Right atrium auricular region (tissue), 2 donors: ENCODE data around the gene ABCA4. TPM values are rescaled to one million over a fixed set of nuclear protein-coding genes. Genes with fewer than 3 reads are reported as not detected.

Source experiments
- DNase-seq: peaks from one replicate; pipeline ENCODE4 v3.0.0-alpha.2; 2019; ENCODE audit warnings: low spot score
- H3K27ac ChIP-seq, 2 donors: fragments of 200-600 bp; sonication (generic); 1 replicate in 1 of 2; 2 replicates in 1 of 2; pipeline ENCODE4 v1.5.1; 2016 to 2019
- H3K27me3 ChIP-seq, 2 donors: fragments of 200-600 bp; sonication (generic); one replicate each; pipeline versions ENCODE4 v1.5.1 to v1.6.0; 2017 to 2019
- H3K36me3 ChIP-seq: fragments of 200-600 bp; sonication (generic); one replicate; pipeline ENCODE4 v1.5.1; 2016
- H3K4me1 ChIP-seq, 2 donors: fragments of 200-600 bp; sonication (generic); one replicate each; pipeline versions ENCODE4 v1.5.1 to v1.6.0; 2017 to 2019
- H3K4me3 ChIP-seq, 2 donors: fragments of 200-600 bp; sonication (generic); 1 replicate in 1 of 2; 2 replicates in 1 of 2; pipeline ENCODE4 v1.5.1; 2017 to 2019; ENCODE audit warnings: mild to moderate bottlenecking in 1 of 2, moderate library complexity in 1 of 2
- H3K9me3 ChIP-seq, 2 donors: fragments of 200-600 bp; sonication (generic); one replicate each; pipeline ENCODE4 v1.5.1; 2019
- total RNA-seq, 2 donors: library from RNA; depleted of rRNA; stranded (reverse); fragments of >200 nt; gene quantifications; one replicate each; pipeline ENCODE4 v1.1.0, GENCODE V29; 2016
- TF ChIP-seq, protein P1 (sequence below), 2 donors: fragments of 200-600 bp; sonication (generic); IDR thresholded peaks; one replicate each; pipeline ENCODE4 v1.5.1; 2019; ENCODE audit warnings: antibody characterized with exemption in 2 of 2

ABCA4 gene
- total RNA-seq, 2 donors from 2014 or later: 0.51 TPM; not detected in 1

DNA sequence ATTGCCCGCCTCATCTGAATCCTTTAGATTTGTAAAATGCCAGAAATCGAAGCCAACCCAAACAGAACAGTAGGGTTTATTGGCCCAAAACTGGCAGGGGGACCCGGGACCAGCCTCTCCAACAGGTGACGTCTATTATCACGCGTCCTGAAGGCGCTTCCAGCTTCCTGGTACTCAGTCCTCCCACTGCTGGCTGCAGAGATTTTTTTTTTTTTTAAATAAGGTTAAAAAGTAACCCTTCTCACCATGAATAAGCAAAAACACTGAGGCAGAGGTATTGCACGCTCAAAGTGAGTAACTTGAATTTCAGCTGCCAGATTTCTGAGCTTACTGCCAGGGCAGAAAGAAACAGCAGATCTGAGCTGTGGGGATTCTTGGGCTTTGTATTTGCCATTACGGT is 157.4 kb downstream of the ABCA4 start:
- DNase-seq: no peak
- H3K9me3 ChIP-seq: no peaks in the 10 kb centered on the region
- no peak overlapping the region for H3K27ac ChIP-seq
- H3K36me3 ChIP-seq: no peaks in the 10 kb centered on the region
- no peaks in the 10 kb centered on the region for H3K27me3 ChIP-seq
- H3K4me3 ChIP-seq: no peak overlapping the region
- H3K4me1 ChIP-seq: peaks cover 0 to 4% of the 10 kb centered on the region in 2 donors
- TF ChIP-seq, protein P1, sequence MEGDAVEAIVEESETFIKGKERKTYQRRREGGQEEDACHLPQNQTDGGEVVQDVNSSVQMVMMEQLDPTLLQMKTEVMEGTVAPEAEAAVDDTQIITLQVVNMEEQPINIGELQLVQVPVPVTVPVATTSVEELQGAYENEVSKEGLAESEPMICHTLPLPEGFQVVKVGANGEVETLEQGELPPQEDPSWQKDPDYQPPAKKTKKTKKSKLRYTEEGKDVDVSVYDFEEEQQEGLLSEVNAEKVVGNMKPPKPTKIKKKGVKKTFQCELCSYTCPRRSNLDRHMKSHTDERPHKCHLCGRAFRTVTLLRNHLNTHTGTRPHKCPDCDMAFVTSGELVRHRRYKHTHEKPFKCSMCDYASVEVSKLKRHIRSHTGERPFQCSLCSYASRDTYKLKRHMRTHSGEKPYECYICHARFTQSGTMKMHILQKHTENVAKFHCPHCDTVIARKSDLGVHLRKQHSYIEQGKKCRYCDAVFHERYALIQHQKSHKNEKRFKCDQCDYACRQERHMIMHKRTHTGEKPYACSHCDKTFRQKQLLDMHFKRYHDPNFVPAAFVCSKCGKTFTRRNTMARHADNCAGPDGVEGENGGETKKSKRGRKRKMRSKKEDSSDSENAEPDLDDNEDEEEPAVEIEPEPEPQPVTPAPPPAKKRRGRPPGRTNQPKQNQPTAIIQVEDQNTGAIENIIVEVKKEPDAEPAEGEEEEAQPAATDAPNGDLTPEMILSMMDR (IDR thresholded peaks at IDR 0.05): no peak

DNA sequence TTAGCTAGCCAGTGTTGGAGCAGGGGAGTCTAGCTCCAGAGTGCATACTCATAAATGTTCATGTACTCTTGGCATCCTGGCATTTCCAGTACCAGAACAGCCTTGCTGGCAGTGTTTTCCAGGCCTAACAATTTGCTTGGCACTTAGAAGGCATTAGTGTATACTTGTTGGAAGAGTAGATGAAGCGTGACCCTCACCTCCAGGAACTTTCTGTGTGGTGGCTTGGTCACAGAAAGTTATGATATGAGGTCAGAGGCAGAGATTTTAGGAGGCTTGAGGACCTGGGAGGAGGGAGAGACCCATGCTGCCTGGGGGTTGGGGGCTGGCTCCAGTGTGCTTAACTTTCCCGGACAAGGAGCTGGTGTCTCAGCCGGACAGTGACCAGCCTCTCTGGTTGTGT is 159.0 kb downstream of the ABCA4 start:
- Histone ChIP-seq H3K27me3 (no peaks in the 10 kb centered on the region), H3K36me3 (no peaks in the 10 kb centered on the region), H3K27ac (no peak overlapping the region), H3K4me1 (no peaks in the 10 kb centered on the region), H3K4me3 (no peak overlapping the region), H3K9me3 (no peaks in the 10 kb centered on the region)
- DNase-seq: no peak
- TF ChIP-seq, protein P1 (IDR thresholded peaks at IDR 0.05): no peak

DNA sequence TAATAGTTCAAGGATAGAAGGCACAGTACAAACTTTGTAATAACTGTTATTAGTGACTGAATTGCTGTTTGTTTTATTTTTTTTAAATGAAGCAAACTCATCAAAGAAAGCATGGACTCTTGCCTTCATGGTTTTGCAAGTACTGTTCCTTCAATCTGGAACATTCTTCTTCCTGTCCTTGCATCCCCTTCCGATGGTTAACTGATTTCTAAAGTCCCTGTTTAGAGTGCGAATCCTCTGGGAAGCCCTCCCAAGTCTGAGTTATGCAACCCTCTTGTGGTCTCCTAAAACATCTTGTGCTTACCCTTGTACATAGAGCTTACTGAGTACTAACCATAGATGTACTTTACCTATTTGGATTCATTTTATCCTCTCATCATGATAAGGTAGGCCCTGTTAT is 159.5 kb downstream of the ABCA4 start:
- Histone ChIP-seq H3K4me3 (no peak overlapping the region), H3K9me3 (peaks cover 0 to 3% of the 10 kb centered on the region in 2 donors), H3K4me1 (no peaks in the 10 kb centered on the region), H3K36me3 (no peaks in the 10 kb centered on the region), H3K27me3 (no peaks in the 10 kb centered on the region), H3K27ac (no peak overlapping the region)
- no peak for DNase-seq
- TF ChIP-seq, protein P1 (IDR thresholded peaks at IDR 0.05): no peak

DNA sequence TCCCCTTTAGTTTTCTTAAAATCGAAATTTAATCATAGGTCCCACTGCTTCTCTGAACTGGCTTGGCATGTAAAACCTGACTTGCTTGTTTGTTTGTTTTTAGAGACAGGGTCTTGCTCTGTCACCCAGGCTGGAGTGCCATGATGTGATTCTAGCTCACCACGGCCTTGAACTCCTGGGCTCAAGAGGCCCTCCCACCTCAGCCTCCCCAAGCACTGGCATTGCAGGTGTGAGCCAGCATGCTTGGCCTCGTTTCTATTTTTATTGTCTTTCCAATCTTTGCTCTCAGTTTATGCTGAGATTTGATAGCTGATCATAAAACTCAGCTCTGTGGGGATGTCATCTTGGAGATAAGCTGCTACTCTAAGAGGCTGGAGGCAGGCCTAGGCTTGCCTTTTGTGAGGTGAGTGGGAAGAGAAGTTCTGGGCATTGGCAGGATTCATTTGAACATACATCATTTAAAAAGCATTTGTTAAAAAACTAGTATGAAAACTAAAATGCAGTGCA is 160.3 kb downstream of the ABCA4 start:
- Histone ChIP-seq H3K27ac (no peak overlapping the region), H3K4me3 (no peak overlapping the region), H3K36me3 (no peaks in the 10 kb centered on the region), H3K4me1 (no peaks in the 10 kb centered on the region), H3K9me3 (peaks cover 0 to 9% of the 10 kb centered on the region in 2 donors), H3K27me3 (no peaks in the 10 kb centered on the region)
- no peak for DNase-seq
- TF ChIP-seq, protein P1 (IDR thresholded peaks at IDR 0.05): no peak

DNA sequence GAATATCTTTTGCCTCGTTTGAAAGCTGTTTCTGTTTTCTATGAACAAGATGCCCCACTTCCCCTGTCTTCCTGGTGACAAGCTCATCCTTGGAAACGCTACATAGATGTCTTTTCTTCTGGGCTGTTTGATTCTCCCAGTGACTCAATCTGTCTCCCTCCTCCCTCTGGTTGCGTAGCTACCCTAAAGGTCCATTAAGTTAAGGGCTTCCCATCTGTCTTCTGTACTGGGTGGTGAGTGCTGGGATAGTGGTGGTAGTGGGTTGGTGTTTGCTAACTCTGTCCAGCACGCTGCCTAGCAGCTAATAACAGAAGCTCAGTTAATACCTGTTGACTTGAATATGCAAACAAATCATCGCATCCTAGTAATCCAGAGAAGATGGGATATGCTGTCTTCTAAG is 161.5 kb downstream of the ABCA4 start:
- DNase-seq: no peak
- TF ChIP-seq, protein P1 (IDR thresholded peaks at IDR 0.05): no peak
- no peaks in the 10 kb centered on the region for H3K27me3 ChIP-seq
- no peak overlapping the region for H3K4me3 ChIP-seq
- no peaks in the 10 kb centered on the region for H3K4me1 ChIP-seq
- H3K36me3 ChIP-seq: no peaks in the 10 kb centered on the region
- H3K9me3 ChIP-seq: peaks cover 0 to 21% of the 10 kb centered on the region in 2 donors
- H3K27ac ChIP-seq: no peak overlapping the region

DNA sequence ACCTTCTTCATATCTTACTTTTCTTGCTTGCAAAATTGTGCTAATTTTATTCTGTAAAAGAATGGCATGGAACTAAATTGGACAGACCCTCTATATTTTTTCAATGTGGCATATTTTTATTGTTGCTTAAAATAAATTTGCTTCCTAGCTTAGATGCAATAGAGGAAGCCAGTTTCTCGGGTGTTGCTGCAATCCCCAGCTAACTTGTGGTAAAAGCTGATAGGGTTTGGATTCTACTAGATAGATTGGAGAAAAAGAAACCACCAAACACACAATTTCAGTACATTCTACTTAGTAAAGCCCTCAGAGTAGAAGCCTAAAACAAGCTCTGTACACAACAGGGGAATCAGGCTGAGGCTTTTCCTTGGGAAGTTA is 162.2 kb downstream of the ABCA4 start:
- H3K4me1 ChIP-seq: no peaks in the 10 kb centered on the region
- peaks cover 0 to 28% of the 10 kb centered on the region in 2 donors for H3K9me3 ChIP-seq
- no peaks in the 10 kb centered on the region for H3K27me3 ChIP-seq
- no peak overlapping the region for H3K4me3 ChIP-seq
- no peaks in the 10 kb centered on the region for H3K36me3 ChIP-seq
- H3K27ac ChIP-seq: no peak overlapping the region
- TF ChIP-seq, protein P1 (IDR thresholded peaks at IDR 0.05): no peak
- DNase-seq: no peak
